H4 (cell line): ENCODE measurements around the gene CNR1. TPM values are rescaled to one million over a fixed set of nuclear protein-coding genes. Genes with fewer than 3 reads are reported as not detected.
"Not testable (repeated sequence)": the region's sequence is repeated elsewhere in the genome, so short reads cannot be mapped to it uniquely, and the experiment has no call there.

Experiments
- DNase-seq: peaks from one replicate; pipeline ENCODE4 v3.0.0-alpha.2; 2015; ENCODE audit warnings: low spot score
- total RNA-seq: library from RNA; depleted of rRNA; stranded (reverse); fragments of >200 nt; shearing (Covaris generic); gene quantifications from 2 replicates; pipeline ENCODE4 v1.2.3, GENCODE V29; 2014; rRNA removed

CNR1 gene
- 0.74 and 0.87 TPM in 2 replicates for total RNA-seq

- peak; percentile 9 for DNase-seq
Measured at GRCh38 chr6:88165844-88166492, at the start of gene CNR1. Gene CNR1 (minus strand): TSS chr6:88166347. CDS start chr6:88145274, 21,073 bp downstream.

- no peak for DNase-seq
Measured at GRCh38 chr6:88211446-88211845, 45.3 kb upstream of the CNR1 start.

GRCh38 chr6:88209301-88209700, 43.2 kb upstream of the CNR1 start:
- no peak for DNase-seq

GRCh38 chr6:88208726-88209125, 42.6 kb upstream of the CNR1 start:
- no peak for DNase-seq

GRCh38 chr6:88201734-88202133, 35.6 kb upstream of the CNR1 start:
- DNase-seq: not testable (repeated sequence)

GRCh38 chr6:88184921-88185320, 18.8 kb upstream of the CNR1 start:
- DNase-seq: no peak

GRCh38 chr6:88183471-88183870, 17.3 kb upstream of the CNR1 start:
- DNase-seq: no peak

GRCh38 chr6:88179692-88180091, 13.5 kb upstream of the CNR1 start:
- no peak for DNase-seq

- DNase-seq: peak; percentile 7
Measured at GRCh38 chr6:88177961-88178464, 11.9 kb upstream of the CNR1 start.

GRCh38 chr6:88174906-88175305, 8.8 kb upstream of the CNR1 start:
- DNase-seq: no peak

- DNase-seq: no peak
Measured at GRCh38 chr6:88171312-88171711, 5.2 kb upstream of the CNR1 start.

GRCh38 chr6:88168362-88168761, 2.2 kb upstream of the CNR1 start:
- no peak for DNase-seq

- DNase-seq: no peak
Measured at GRCh38 chr6:88167352-88167937, 1.3 kb upstream of the CNR1 start.

GRCh38 chr6:88166493-88167351, 575 bp upstream of the CNR1 start:
- DNase-seq: no peak

- no peak for DNase-seq
Measured at GRCh38 chr6:88165087-88165843, 882 bp downstream of the CNR1 start.

GRCh38 chr6:88164061-88164460, 2.1 kb downstream of the CNR1 start:
- DNase-seq: no peak

GRCh38 chr6:88163616-88164015, 2.5 kb downstream of the CNR1 start:
- no peak for DNase-seq

- no peak for DNase-seq
Measured at GRCh38 chr6:88161940-88162339, 4.2 kb downstream of the CNR1 start.

GRCh38 chr6:88157106-88157505, 9.0 kb downstream of the CNR1 start:
- no peak for DNase-seq

GRCh38 chr6:88145298-88145963, 20.7 kb downstream of the CNR1 start:
- DNase-seq: no peak

- DNase-seq: no peak
Measured at GRCh38 chr6:88144637-88145297, 21.4 kb downstream of the CNR1 start.
